OCI-LY3 (cell line): Measurements from ENCODE around the gene SOX18.

Source experiments
- EZH2phosphoT487 ChIP-seq: fragments of 200-600 bp; shearing (Covaris generic); IDR thresholded peaks from 2 replicates; pipeline ENCODE4 v1.6.1; 2018; ENCODE audit warnings: antibody characterized with exemption, mixed run types, low read depth
- TF ChIP-seq, protein P1 (sequence below): fragments of 200-600, 300-600 bp; sonication (generic); IDR thresholded peaks from 2 replicates; pipeline ENCODE4 v1.5.1; 2014; ENCODE audit warnings: antibody characterized with exemption, low read length, low read depth

GRCh38 chr20:64067005-64067632 lies 17.7 kb upstream of the SOX18 start:
- TF ChIP-seq, protein P1, sequence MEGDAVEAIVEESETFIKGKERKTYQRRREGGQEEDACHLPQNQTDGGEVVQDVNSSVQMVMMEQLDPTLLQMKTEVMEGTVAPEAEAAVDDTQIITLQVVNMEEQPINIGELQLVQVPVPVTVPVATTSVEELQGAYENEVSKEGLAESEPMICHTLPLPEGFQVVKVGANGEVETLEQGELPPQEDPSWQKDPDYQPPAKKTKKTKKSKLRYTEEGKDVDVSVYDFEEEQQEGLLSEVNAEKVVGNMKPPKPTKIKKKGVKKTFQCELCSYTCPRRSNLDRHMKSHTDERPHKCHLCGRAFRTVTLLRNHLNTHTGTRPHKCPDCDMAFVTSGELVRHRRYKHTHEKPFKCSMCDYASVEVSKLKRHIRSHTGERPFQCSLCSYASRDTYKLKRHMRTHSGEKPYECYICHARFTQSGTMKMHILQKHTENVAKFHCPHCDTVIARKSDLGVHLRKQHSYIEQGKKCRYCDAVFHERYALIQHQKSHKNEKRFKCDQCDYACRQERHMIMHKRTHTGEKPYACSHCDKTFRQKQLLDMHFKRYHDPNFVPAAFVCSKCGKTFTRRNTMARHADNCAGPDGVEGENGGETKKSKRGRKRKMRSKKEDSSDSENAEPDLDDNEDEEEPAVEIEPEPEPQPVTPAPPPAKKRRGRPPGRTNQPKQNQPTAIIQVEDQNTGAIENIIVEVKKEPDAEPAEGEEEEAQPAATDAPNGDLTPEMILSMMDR: no peak
- no peak for TF ChIP-seq EZH2phosphoT487
